Spleen (tissue), 7 donors: ENCODE measurements around the gene NRXN2.

Experiments
- CTCF ChIP-seq, 11 experiments: fragments of 200-600 bp in 7 of 11; fragments of 450-650 bp in 4 of 11; sonication (generic) in 4 of 11; IDR thresholded peaks in 8 of 11; conservative IDR thresholded peaks in 3 of 11; 1 replicate in 7 of 11; 2 replicates in 4 of 11; pipeline versions ENCODE4 v1.4.0 to v1.8.0; 2016 to 2021; ENCODE audit warnings: antibody characterized with exemption in 11 of 11, inconsistent platforms in 4 of 11, mild to moderate bottlenecking in 1 of 11
- POLR2A ChIP-seq, 3 donors: fragments of 450-650 bp; IDR thresholded peaks; one replicate each; pipeline ENCODE4 v1.5.1; 2017; ENCODE audit warnings: antibody characterized with exemption in 3 of 3, mild to moderate bottlenecking in 1 of 3
- donor health status: DM: no; HTN: no; CAD: no; lungs with moderate emphysema.
- donor health status: DM: no; HTN: no; CAD: no.
- donor health status: DM: no; HTN: no; CAD: no.

GRCh38 chr11:64661614-64662013 is 61.4 kb downstream of the NRXN2 start:
- no peak for TF ChIP-seq POLR2A (IDR thresholded peaks at IDR 0.05)
- no peak for TF ChIP-seq CTCF (IDR thresholded peaks at IDR 0.05 in 8 of 11, conservative IDR thresholded peaks at IDR 0.05 in 3 of 11)
